ENCODE results near the gene FAM162A. TPM values are rescaled to one million over a fixed set of nuclear protein-coding genes. Genes with fewer than 3 reads are reported as not detected.

FAM162A gene
- total and polyA plus RNA-seq, 5 donors from 2014 or later = 23.5 to 126 (median 105) TPM

GRCh38 chr3:122397201-122397600 is 13.2 kb downstream of the FAM162A start:
- H3K4me1 Mint-ChIP-seq = peaks cover 5 to 10% (median 8%) of the 10 kb centered on the region in 4 donors
- no peak overlapping the region for H3K27ac ChIP-seq (ENCODE audit: insufficient read depth, low read length, poor library complexity, severe bottlenecking)
- H3K27ac Mint-ChIP-seq = peak overlapping the region in 1 of 3 donors; percentile 60
- peaks cover 12% of the 10 kb centered on the region for H3K36me3 Mint-ChIP-seq
- ATAC-seq (ENCODE audit: low read depth in 2 of 2) = no peak
- no peak for DNase-seq
- H3K4me3 ChIP-seq (ENCODE audit: low read depth, low read length) = no peak overlapping the region
- no peaks in the 10 kb centered on the region for H3K27me3 Mint-ChIP-seq
- no peaks in the 10 kb centered on the region for H3K4me1 ChIP-seq (ENCODE audit: control insufficient read depth, insufficient read depth, low read length, poor library complexity, severe bottlenecking)
- no peaks in the 10 kb centered on the region for H3K36me3 ChIP-seq (ENCODE audit: control insufficient read depth, insufficient read depth, low read length)
- H3K27me3 ChIP-seq (ENCODE audit: control insufficient read depth, insufficient read depth, low read length) = no peaks in the 10 kb centered on the region
- no peaks in the 10 kb centered on the region for H3K9me3 Mint-ChIP-seq
- no peaks in the 10 kb centered on the region for H3K9me3 ChIP-seq (ENCODE audit: control insufficient read depth in 2 of 2, low read length in 2 of 2)
- H3K4me3 Mint-ChIP-seq = no peak overlapping the region

GRCh38 chr3:122398920-122399319 is 14.9 kb downstream of the FAM162A start:
- no peak for DNase-seq
- H3K4me3 Mint-ChIP-seq = no peak overlapping the region
- H3K27ac Mint-ChIP-seq = no peak overlapping the region
- H3K27ac ChIP-seq (ENCODE audit: insufficient read depth, low read length, poor library complexity, severe bottlenecking) = no peak overlapping the region
- peaks cover 13% of the 10 kb centered on the region for H3K36me3 ChIP-seq (ENCODE audit: control insufficient read depth, insufficient read depth, low read length)
- ATAC-seq (ENCODE audit: low read depth in 2 of 2) = no peak
- no peak overlapping the region for H3K4me3 ChIP-seq (ENCODE audit: low read depth, low read length)
- no peaks in the 10 kb centered on the region for H3K9me3 Mint-ChIP-seq
- no peaks in the 10 kb centered on the region for H3K4me1 ChIP-seq (ENCODE audit: control insufficient read depth, insufficient read depth, low read length, poor library complexity, severe bottlenecking)
- peaks cover 0 to 10% (median 4%) of the 10 kb centered on the region in 4 donors for H3K4me1 Mint-ChIP-seq
- H3K27me3 ChIP-seq (ENCODE audit: control insufficient read depth, insufficient read depth, low read length) = no peaks in the 10 kb centered on the region
- no peaks in the 10 kb centered on the region for H3K27me3 Mint-ChIP-seq
- H3K9me3 ChIP-seq (ENCODE audit: control insufficient read depth in 2 of 2, low read length in 2 of 2) = no peaks in the 10 kb centered on the region
- H3K36me3 Mint-ChIP-seq = peaks cover 23% of the 10 kb centered on the region

GRCh38 chr3:122403489-122403888 is 19.5 kb downstream of the FAM162A start:
- Histone ChIP-seq H3K27ac (ENCODE audit: insufficient read depth, low read length, poor library complexity, severe bottlenecking) (no peak overlapping the region), H3K27me3 (ENCODE audit: control insufficient read depth, insufficient read depth, low read length) (no peaks in the 10 kb centered on the region), H3K4me3 (ENCODE audit: low read depth, low read length) (no peak overlapping the region), H3K36me3 (ENCODE audit: control insufficient read depth, insufficient read depth, low read length) (peaks cover 53% of the 10 kb centered on the region), H3K9me3 (ENCODE audit: control insufficient read depth in 2 of 2, low read length in 2 of 2) (no peaks in the 10 kb centered on the region), H3K4me1 (ENCODE audit: control insufficient read depth, insufficient read depth, low read length, poor library complexity, severe bottlenecking) (no peaks in the 10 kb centered on the region)
- DNase-seq (no peak), ATAC-seq (ENCODE audit: low read depth in 2 of 2) (no peak)
- no peaks in the 10 kb centered on the region for H3K9me3 Mint-ChIP-seq
- peaks cover 0 to 2% (median 0%) of the 10 kb centered on the region in 4 donors for H3K4me1 Mint-ChIP-seq
- H3K27me3 Mint-ChIP-seq = no peaks in the 10 kb centered on the region
- peak overlapping the region in 1 of 3 donors; percentile 95 for H3K27ac Mint-ChIP-seq
- no peak overlapping the region for H3K4me3 Mint-ChIP-seq
- peaks cover 24% of the 10 kb centered on the region for H3K36me3 Mint-ChIP-seq

GRCh38 chr3:122405015-122405414 is 21.0 kb downstream of the FAM162A start:
- H3K4me1 Mint-ChIP-seq = peaks cover 0 to 4% (median 2%) of the 10 kb centered on the region in 4 donors
- no peaks in the 10 kb centered on the region for H3K9me3 Mint-ChIP-seq
- Histone ChIP-seq H3K27me3 (ENCODE audit: control insufficient read depth, insufficient read depth, low read length) (no peaks in the 10 kb centered on the region), H3K9me3 (ENCODE audit: control insufficient read depth in 2 of 2, low read length in 2 of 2) (no peaks in the 10 kb centered on the region), H3K4me3 (ENCODE audit: low read depth, low read length) (no peak overlapping the region), H3K4me1 (ENCODE audit: control insufficient read depth, insufficient read depth, low read length, poor library complexity, severe bottlenecking) (no peaks in the 10 kb centered on the region), H3K27ac (ENCODE audit: insufficient read depth, low read length, poor library complexity, severe bottlenecking) (no peak overlapping the region), H3K36me3 (ENCODE audit: control insufficient read depth, insufficient read depth, low read length) (peaks cover 64% of the 10 kb centered on the region)
- H3K27me3 Mint-ChIP-seq = no peaks in the 10 kb centered on the region
- H3K27ac Mint-ChIP-seq = no peak overlapping the region
- ATAC-seq (ENCODE audit: low read depth in 2 of 2) (no peak), DNase-seq (no peak)
- peaks cover 32% of the 10 kb centered on the region for H3K36me3 Mint-ChIP-seq
- H3K4me3 Mint-ChIP-seq = no peak overlapping the region

DNA sequence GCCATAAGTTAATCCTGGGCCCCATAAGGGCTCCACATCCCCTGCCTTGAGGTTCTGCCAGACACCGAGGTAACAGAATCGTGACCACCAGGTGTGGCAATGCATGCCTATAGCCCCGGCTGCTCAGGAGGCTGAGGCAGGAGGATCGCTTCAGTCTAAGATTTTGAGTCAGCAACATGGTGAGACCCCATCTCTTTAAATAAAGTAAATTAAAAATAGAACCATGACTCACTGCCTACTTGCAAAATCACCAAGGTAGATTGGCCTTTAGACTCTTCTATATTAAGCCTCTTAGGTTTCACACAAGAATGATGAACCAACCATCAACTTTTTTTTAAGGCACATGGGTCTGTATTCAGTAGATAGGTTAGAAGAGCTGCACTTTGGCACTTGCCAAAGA is 22.2 kb downstream of the FAM162A start:
- H3K36me3 Mint-ChIP-seq = peaks cover 37% of the 10 kb centered on the region
- Histone ChIP-seq H3K4me1 (ENCODE audit: control insufficient read depth, insufficient read depth, low read length, poor library complexity, severe bottlenecking) (no peaks in the 10 kb centered on the region), H3K9me3 (ENCODE audit: control insufficient read depth in 2 of 2, low read length in 2 of 2) (no peaks in the 10 kb centered on the region), H3K27ac (ENCODE audit: insufficient read depth, low read length, poor library complexity, severe bottlenecking) (no peak overlapping the region), H3K36me3 (ENCODE audit: control insufficient read depth, insufficient read depth, low read length) (peaks cover 75% of the 10 kb centered on the region), H3K27me3 (ENCODE audit: control insufficient read depth, insufficient read depth, low read length) (no peaks in the 10 kb centered on the region), H3K4me3 (ENCODE audit: low read depth, low read length) (no peak overlapping the region)
- H3K4me1 Mint-ChIP-seq = peaks cover 0 to 11% (median 3%) of the 10 kb centered on the region in 4 donors
- DNase-seq (no peak), ATAC-seq (ENCODE audit: low read depth in 2 of 2) (no peak)
- no peak overlapping the region for H3K4me3 Mint-ChIP-seq
- H3K9me3 Mint-ChIP-seq = no peaks in the 10 kb centered on the region
- peak overlapping the region in 1 of 3 donors; percentile 51 for H3K27ac Mint-ChIP-seq
- H3K27me3 Mint-ChIP-seq = no peaks in the 10 kb centered on the region

GRCh38 chr3:122407946-122408345 is 24.0 kb downstream of the FAM162A start:
- no peaks in the 10 kb centered on the region for H3K27me3 Mint-ChIP-seq
- peak overlapping the region in 1 of 3 donors; percentile 34 for H3K27ac Mint-ChIP-seq
- Histone ChIP-seq H3K27me3 (ENCODE audit: control insufficient read depth, insufficient read depth, low read length) (no peaks in the 10 kb centered on the region), H3K36me3 (ENCODE audit: control insufficient read depth, insufficient read depth, low read length) (peaks cover 81% of the 10 kb centered on the region), H3K27ac (ENCODE audit: insufficient read depth, low read length, poor library complexity, severe bottlenecking) (no peak overlapping the region), H3K4me1 (ENCODE audit: control insufficient read depth, insufficient read depth, low read length, poor library complexity, severe bottlenecking) (no peaks in the 10 kb centered on the region), H3K4me3 (ENCODE audit: low read depth, low read length) (no peak overlapping the region), H3K9me3 (ENCODE audit: control insufficient read depth in 2 of 2, low read length in 2 of 2) (no peaks in the 10 kb centered on the region)
- H3K4me3 Mint-ChIP-seq = no peak overlapping the region
- ATAC-seq (ENCODE audit: low read depth in 2 of 2) = no peak
- peaks cover 42% of the 10 kb centered on the region for H3K36me3 Mint-ChIP-seq
- DNase-seq = no peak
- no peaks in the 10 kb centered on the region for H3K9me3 Mint-ChIP-seq
- H3K4me1 Mint-ChIP-seq = peaks cover 7 to 22% (median 11%) of the 10 kb centered on the region in 4 donors

DNA sequence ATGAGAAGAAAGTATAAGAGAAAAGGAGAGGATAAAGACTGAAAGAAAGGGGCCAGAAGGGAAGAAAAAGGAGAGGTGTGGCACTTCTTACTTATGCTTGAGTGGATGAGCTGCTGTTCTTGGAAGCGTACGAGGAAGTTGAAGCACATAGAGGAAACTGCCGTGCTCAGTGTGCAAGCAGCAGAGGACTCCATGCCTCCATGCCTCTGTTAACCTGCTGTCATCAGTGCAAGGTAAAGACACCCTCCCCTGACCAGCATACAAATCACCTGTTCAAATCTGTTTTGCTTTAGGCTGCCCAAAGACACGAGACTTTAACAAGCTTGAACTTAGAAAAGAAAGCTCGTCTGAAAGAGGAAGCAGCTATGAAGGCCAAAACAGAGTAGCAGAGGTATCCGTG is 25.5 kb downstream of the FAM162A start:
- H3K4me1 ChIP-seq (ENCODE audit: control insufficient read depth, insufficient read depth, low read length, poor library complexity, severe bottlenecking) = no peaks in the 10 kb centered on the region
- no peak overlapping the region for H3K4me3 ChIP-seq (ENCODE audit: low read depth, low read length)
- no peaks in the 10 kb centered on the region for H3K9me3 Mint-ChIP-seq
- peaks cover 8 to 37% (median 23%) of the 10 kb centered on the region in 4 donors for H3K4me1 Mint-ChIP-seq
- ATAC-seq (ENCODE audit: low read depth in 2 of 2) = no peak
- H3K27me3 Mint-ChIP-seq = no peaks in the 10 kb centered on the region
- H3K36me3 Mint-ChIP-seq = peaks cover 33% of the 10 kb centered on the region
- H3K27me3 ChIP-seq (ENCODE audit: control insufficient read depth, insufficient read depth, low read length) = no peaks in the 10 kb centered on the region
- H3K27ac ChIP-seq (ENCODE audit: insufficient read depth, low read length, poor library complexity, severe bottlenecking) = no peak overlapping the region
- no peak for DNase-seq
- peaks cover 77% of the 10 kb centered on the region for H3K36me3 ChIP-seq (ENCODE audit: control insufficient read depth, insufficient read depth, low read length)
- H3K27ac Mint-ChIP-seq = no peak overlapping the region
- H3K9me3 ChIP-seq (ENCODE audit: control insufficient read depth in 2 of 2, low read length in 2 of 2) = no peaks in the 10 kb centered on the region
- no peak overlapping the region for H3K4me3 Mint-ChIP-seq

- peaks cover 33% of the 10 kb centered on the region for H3K36me3 Mint-ChIP-seq
- no peaks in the 10 kb centered on the region for H3K27me3 Mint-ChIP-seq
- no peaks in the 10 kb centered on the region for H3K27me3 ChIP-seq (ENCODE audit: control insufficient read depth, insufficient read depth, low read length)
- H3K9me3 Mint-ChIP-seq = no peaks in the 10 kb centered on the region
- DNase-seq (no peak), ATAC-seq (ENCODE audit: low read depth in 2 of 2) (no peak)
- no peaks in the 10 kb centered on the region for H3K9me3 ChIP-seq (ENCODE audit: control insufficient read depth in 2 of 2, low read length in 2 of 2)
- peaks cover 6% of the 10 kb centered on the region for H3K4me1 ChIP-seq (ENCODE audit: control insufficient read depth, insufficient read depth, low read length, poor library complexity, severe bottlenecking)
- H3K27ac Mint-ChIP-seq = peak overlapping the region in 1 of 3 donors; percentile 64
- H3K27ac ChIP-seq (ENCODE audit: insufficient read depth, low read length, poor library complexity, severe bottlenecking) = no peak overlapping the region
- H3K36me3 ChIP-seq (ENCODE audit: control insufficient read depth, insufficient read depth, low read length) = peaks cover 70% of the 10 kb centered on the region
- H3K4me3 ChIP-seq (ENCODE audit: low read depth, low read length) = no peak overlapping the region
- H3K4me1 Mint-ChIP-seq = peaks cover 14 to 42% (median 30%) of the 10 kb centered on the region in 4 donors
- no peak overlapping the region for H3K4me3 Mint-ChIP-seq
Measured at GRCh38 chr3:122410111-122410510, 26.1 kb downstream of the FAM162A start.

Data from CD4-positive, CD25-positive, alpha-beta regulatory T cell (primary cell).